H1 (cell line): ENCODE results near the gene FRMPD1. TPM values are rescaled to one million over a fixed set of nuclear protein-coding genes. Genes with fewer than 3 reads are reported as not detected.

Experiments
- CTCF ChIA-PET: fragments of 300-600 bp; sonication (Branson Sonifier 250); formaldehyde crosslinking; loops from one replicate; lab custom pipeline; 2021; ENCODE audit not compliant: partially characterized antibody; lab: Charles Lee
- POLR2A ChIA-PET: fragments of 300-600 bp; sonication (Branson Sonifier 250); formaldehyde crosslinking; loops from one replicate; lab custom pipeline; 2021; ENCODE audit warnings: inconsistent platforms; ENCODE audit not compliant: partially characterized antibody; lab: Charles Lee
- DNase-seq, 2 experiments: peaks; one replicate each; pipeline versions ENCODE4 v3.0.0 to v3.0.0-alpha.2; 2010 to 2022; ENCODE audit warnings: low spot score in 2 of 2, low read depth in 1 of 2, mixed read lengths in 1 of 2
- FAIRE-seq: peaks from 2 replicates; lab custom pipeline; 2011; peaks lifted over from hg19 to GRCh38; lab: Jason Lieb, UNC
- H2AFZ ChIP-seq: 2 replicates; pipeline ENCODE4 v1.8.1; 2012; ENCODE audit warnings: low read length, inconsistent platforms
- H2AK5ac ChIP-seq: 2 replicates; pipeline ENCODE4 v1.6.1; 2013; ENCODE audit warnings: low read depth, low read length
- H2BK120ac ChIP-seq: replicated peaks from 2 replicates; pipeline ENCODE3; 2013; ENCODE audit warnings: low read depth, low read length, inconsistent platforms
- H2BK12ac ChIP-seq: 2 replicates; pipeline ENCODE4 v1.6.1; 2013; ENCODE audit warnings: low read depth, low read length
- H2BK15ac ChIP-seq: 2 replicates; pipeline ENCODE4 v1.6.1; 2013; ENCODE audit warnings: low read length
- H2BK20ac ChIP-seq: 2 replicates; pipeline ENCODE4 v1.6.1; 2013; ENCODE audit warnings: low read length
- H2BK5ac ChIP-seq: 2 replicates; pipeline ENCODE4 v1.6.1; 2013; ENCODE audit warnings: low read depth, low read length
- H3K14ac ChIP-seq: 2 replicates; pipeline ENCODE4 v1.6.1; 2013; ENCODE audit warnings: inconsistent platforms; ENCODE audit not compliant: insufficient read length
- H3K18ac ChIP-seq: 2 replicates; pipeline ENCODE4 v1.6.1; 2013; ENCODE audit warnings: low read length; ENCODE audit errors: extremely low read depth
- H3K23ac ChIP-seq: 2 replicates; pipeline ENCODE4 v1.6.1; 2013; ENCODE audit warnings: inconsistent platforms; ENCODE audit not compliant: insufficient read length
- H3K23me2 ChIP-seq: 2 replicates; pipeline ENCODE4 v1.6.1; 2013; ENCODE audit warnings: low read depth, low read length
- H3K27ac ChIP-seq: 2 replicates; pipeline ENCODE4 v1.6.1; 2011; ENCODE audit warnings: low read depth, low read length, inconsistent platforms
- H3K27me3 ChIP-seq, 4 experiments: replicated peaks in 1 of 4; 1 replicate in 1 of 4; 2 replicates in 3 of 4; pipeline versions ENCODE4 v1.6.1 to v1.8.1; 2011 to 2013; ENCODE audit warnings: low read length in 3 of 4, mild to moderate bottlenecking in 3 of 4, inconsistent platforms in 2 of 4, mixed read lengths in 2 of 4, moderate library complexity in 1 of 4; ENCODE audit not compliant: control insufficient read depth in 3 of 4, insufficient read depth in 3 of 4; ENCODE audit errors: extremely low read depth in 1 of 4
- H3K36me3 ChIP-seq, 4 experiments: 2 replicates each; pipeline versions ENCODE4 v1.6.1 to v1.8.1; 2011 to 2013; ENCODE audit warnings: mild to moderate bottlenecking in 4 of 4, low read length in 3 of 4, moderate library complexity in 2 of 4, control low read depth in 1 of 4, inconsistent platforms in 1 of 4; ENCODE audit not compliant: insufficient read depth in 4 of 4, control insufficient read depth in 2 of 4
- H3K4ac ChIP-seq: replicated peaks from 2 replicates; pipeline ENCODE3; 2013; ENCODE audit warnings: low read length, low read depth, mixed read lengths, inconsistent platforms; ENCODE audit not compliant: insufficient read length
- H3K4me1 ChIP-seq, 4 experiments: replicated peaks in 1 of 4; 1 replicate in 1 of 4; 2 replicates in 3 of 4; pipeline versions ENCODE4 v1.6.1 to v1.8.1; 2011 to 2013; ENCODE audit warnings: low read length in 3 of 4, inconsistent platforms in 2 of 4, mixed read lengths in 1 of 4; ENCODE audit not compliant: insufficient read depth in 4 of 4, control insufficient read depth in 3 of 4
- H3K4me2 ChIP-seq, 2 experiments: 2 replicates each; pipeline versions ENCODE4 v1.6.1 to v1.8.1; 2011 to 2013; ENCODE audit warnings: low read depth in 2 of 2, low read length in 2 of 2, control low read depth in 1 of 2, inconsistent platforms in 1 of 2, mild to moderate bottlenecking in 1 of 2; ENCODE audit not compliant: insufficient read depth in 1 of 2
- H3K4me3 ChIP-seq, 4 experiments: fragments of 200-600, 300-600 bp in 1 of 4; sonication (generic), shearing (Covaris generic), sonication (Bioruptor Twin) in 1 of 4; 2 replicates each; pipeline versions ENCODE4 v1.5.1 to v1.8.1; 2011 to 2016; ENCODE audit warnings: low read length in 4 of 4, low read depth in 3 of 4, control low read depth in 2 of 4, inconsistent platforms in 2 of 4, mild to moderate bottlenecking in 2 of 4, mixed read lengths in 1 of 4, moderate library complexity in 1 of 4; ENCODE audit not compliant: insufficient read depth in 2 of 4; ENCODE audit errors: extremely low read depth in 1 of 4
- H3K56ac ChIP-seq: replicated peaks from 2 replicates; pipeline ENCODE3; 2013; ENCODE audit warnings: low read depth, mild to moderate bottlenecking, mixed read lengths, low read length, inconsistent platforms; ENCODE audit not compliant: insufficient read length
- H3K79me1 ChIP-seq: 2 replicates; pipeline ENCODE4 v1.6.1; 2013; ENCODE audit warnings: low read depth, low read length, control low read depth
- H3K79me2 ChIP-seq, 2 experiments: 2 replicates each; pipeline versions ENCODE4 v1.6.1 to v1.8.1; 2012 to 2013; ENCODE audit warnings: low read length in 2 of 2, mild to moderate bottlenecking in 2 of 2, inconsistent platforms in 1 of 2; ENCODE audit not compliant: insufficient read depth in 2 of 2, control insufficient read depth in 1 of 2
- H3K9ac ChIP-seq, 4 experiments: replicated peaks in 1 of 4; 1 replicate in 1 of 4; 2 replicates in 3 of 4; pipeline versions ENCODE4 v1.6.1 to v1.8.1; 2011 to 2013; ENCODE audit warnings: low read depth in 3 of 4, low read length in 3 of 4, control low read depth in 2 of 4, mild to moderate bottlenecking in 2 of 4, moderate library complexity in 2 of 4, inconsistent platforms in 1 of 4; ENCODE audit errors: extremely low read depth in 1 of 4
- H3K9me3 ChIP-seq, 2 experiments: 2 replicates each; pipeline versions ENCODE4 v1.6.1 to v1.8.1; 2012 to 2013; ENCODE audit warnings: mild to moderate bottlenecking in 2 of 2, moderate library complexity in 2 of 2, control low read depth in 1 of 2, inconsistent platforms in 1 of 2, low read depth in 1 of 2, low read length in 1 of 2, mixed read lengths in 1 of 2; ENCODE audit not compliant: insufficient read depth in 2 of 2
- H4K20me1 ChIP-seq, 2 experiments: replicated peaks in 1 of 2; 2 replicates each; pipeline versions ENCODE3 to v1.8.1; 2011 to 2013; ENCODE audit warnings: inconsistent platforms in 2 of 2, low read length in 2 of 2, mild to moderate bottlenecking in 1 of 2; ENCODE audit not compliant: insufficient read depth in 2 of 2, control insufficient read depth in 1 of 2
- H4K5ac ChIP-seq: 2 replicates; pipeline ENCODE4 v1.6.1; 2013; ENCODE audit warnings: low read length, low read depth, mixed read lengths, inconsistent platforms; ENCODE audit not compliant: insufficient read length
- H4K8ac ChIP-seq: 2 replicates; pipeline ENCODE4 v1.8.0; 2013; ENCODE audit warnings: mild to moderate bottlenecking, moderate library complexity, low read length, inconsistent platforms; ENCODE audit not compliant: insufficient read depth; ENCODE audit errors: extremely low read depth
- H4K91ac ChIP-seq: replicated peaks from 2 replicates; pipeline ENCODE3; 2013; ENCODE audit warnings: low read length, mixed read lengths, inconsistent platforms; ENCODE audit not compliant: insufficient read length
- ASH2L ChIP-seq: fragments of 200-600, 300-600 bp; sonication (generic); IDR thresholded peaks from one replicate; pipeline ENCODE4 v1.7.1; 2017; ENCODE audit warnings: low read length
- CEBPB ChIP-seq: IDR thresholded peaks from 2 replicates; pipeline ENCODE4 v1.6.1; 2012; ENCODE audit warnings: low read depth, low read length
- EZH2 ChIP-seq: fragments of 200-600 bp; sonication (generic); IDR thresholded peaks from 2 replicates; pipeline ENCODE4 v1.7.1; 2012; ENCODE audit warnings: low read depth, mild to moderate bottlenecking, moderate library complexity, low read length, inconsistent platforms; ENCODE audit not compliant: severe bottlenecking
- HDAC6 ChIP-seq: IDR thresholded peaks from one replicate; pipeline ENCODE4 v1.7.1; 2012; ENCODE audit warnings: low read depth, mild to moderate bottlenecking, inconsistent platforms, low read length, moderate library complexity
- JUND ChIP-seq: IDR thresholded peaks from 2 replicates; pipeline ENCODE4 v1.6.1; 2011; ENCODE audit warnings: mild to moderate bottlenecking, improper control_type of control experiment, low read length
- MAX ChIP-seq: IDR thresholded peaks from 2 replicates; pipeline ENCODE4 v1.6.1; 2012; ENCODE audit warnings: inconsistent platforms
- RFX5 ChIP-seq: IDR thresholded peaks from 2 replicates; pipeline ENCODE4 v1.6.1; 2011; ENCODE audit warnings: low read depth, low read length, improper control_type of control experiment, borderline replicate concordance
- SP1 ChIP-seq: IDR thresholded peaks from 2 replicates; pipeline ENCODE4 v1.6.1; 2011; ENCODE audit warnings: low read depth, low read length
- SP2 ChIP-seq: IDR thresholded peaks from 2 replicates; pipeline ENCODE4 v1.6.1; 2012; ENCODE audit warnings: mild to moderate bottlenecking, low read length, inconsistent platforms
- TCF12 ChIP-seq: IDR thresholded peaks from 2 replicates; pipeline ENCODE4 v1.6.1; 2011; ENCODE audit warnings: low read depth, mild to moderate bottlenecking, low read length
- TEAD4 ChIP-seq: IDR thresholded peaks from 2 replicates; pipeline ENCODE4 v1.6.1; 2012; ENCODE audit warnings: low read depth, low read length, inconsistent platforms, mixed read lengths
- WGBS, 2 experiments: shearing (Covaris generic) in 1 of 2; methylation state at CpG; one replicate each; pipeline versions ENCODE4 v1.1.6 to v1.1.7; 2013 to 2015; ENCODE audit warnings: low lambda C conversion rate in 2 of 2, mixed read lengths in 2 of 2, inconsistent platforms in 1 of 2, low coverage in 1 of 2, missing lambda C conversion rate in 1 of 2; ENCODE audit not compliant: insufficient replicate concordance in 2 of 2, insufficient coverage in 1 of 2, insufficient read length in 1 of 2; ENCODE audit errors: extremely low coverage in 1 of 2, missing lambda C conversion rate in 1 of 2; 5-methylcytosine and 5-hydroxymethylcytosine counted together
- polyA plus RNA-seq, 7 experiments: library from polyadenylated mRNA; depleted of rRNA in 3 of 7; stranded (reverse) in 5 of 7; unstranded in 2 of 7; fragments of >200 nt in 5 of 7; fragments of 200-250 nt in 2 of 7; gene quantifications; 1 replicate in 5 of 7; 2 replicates in 1 of 7; 4 replicates in 1 of 7; pipeline versions ENCODE4 v1.2.1 to v1.2.3, GENCODE V29; 2011 to 2013; ENCODE audit warnings: missing spikeins in 2 of 7, mixed read lengths in 2 of 7
- total RNA-seq: library from RNA; stranded (reverse); fragmentation: NEBNext Ultra II Directional; extraction: Animal tissue kit (Norgen Biotek cat#: 25700); gene quantifications from 2 replicates; pipeline ENCODE4 v1.2.1, GENCODE V29; 2021

Gene FRMPD1
- total and polyA plus RNA-seq, 2 of the 8 experiments (the other 6 are each of a cell fraction or from before 2014, with no cell fraction given) = 0.27 to 0.32 TPM

DNA sequence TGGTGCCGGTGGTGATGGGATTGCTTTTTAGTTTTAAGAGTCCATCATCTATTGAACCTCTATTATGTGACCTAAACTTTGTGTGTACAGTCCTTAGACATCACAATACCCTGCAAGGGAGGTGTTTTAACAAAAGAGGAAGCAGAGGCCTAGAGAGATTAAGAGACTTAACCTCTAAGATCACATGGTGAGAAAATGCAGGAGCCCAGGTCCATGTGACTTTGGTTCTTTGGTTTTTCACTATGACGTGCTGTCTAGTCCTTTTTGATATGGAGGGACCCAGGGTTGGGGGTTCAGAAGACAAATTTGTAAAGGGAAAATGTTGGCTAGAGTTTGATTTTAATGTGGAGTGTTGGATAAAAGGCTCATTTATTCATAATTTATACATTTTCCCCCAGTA is 68.8 kb downstream of the FRMPD1 start:
- Histone ChIP-seq H3K56ac (no peak overlapping the region), H3K23me2 (no peaks in the 10 kb centered on the region; the same call in 1 of the 2 replicates), H3K18ac (no peak overlapping the region), H2BK15ac (no peak overlapping the region), H3K23ac (no peak overlapping the region), H2BK5ac (no peak overlapping the region), H3K9me3 (no peaks in the 10 kb centered on the region), H2BK12ac (no peak overlapping the region), H3K9ac (no peak overlapping the region), H3K27ac (no peak overlapping the region), H3K4me1 (no peaks in the 10 kb centered on the region), H3K4me3 (no peak overlapping the region), H3K4ac (no peak overlapping the region), H2BK20ac (no peak overlapping the region), H2AFZ (no peak overlapping the region), H4K91ac (no peak overlapping the region), H3K79me2 (no peaks in the 10 kb centered on the region), H4K20me1 (no peaks in the 10 kb centered on the region), H3K79me1 (no peaks in the 10 kb centered on the region), H2BK120ac (no peak overlapping the region), H2AK5ac (no peak overlapping the region), H4K5ac (no peak overlapping the region), H3K27me3 (no peaks in the 10 kb centered on the region), H3K36me3 (no peaks in the 10 kb centered on the region), H4K8ac (no peak overlapping the region), H3K4me2 (no peak overlapping the region), H3K14ac (no peak overlapping the region)
- POLR2A ChIA-PET = no interaction called here
- CTCF ChIA-PET = no interaction called here
- DNase-seq (no peak), FAIRE-seq (no peak)
- WGBS, 2 experiments = 85% methylated on average over 2 of the region's 2 CpGs; no CpG with 5 or more reads in 1 of the 2 experiments
- no peak for TF ChIP-seq TEAD4
- TF ChIP-seq SP1 = no peak
- TF ChIP-seq ASH2L = no peak
- TF ChIP-seq TCF12 = no peak
- no peak for TF ChIP-seq RFX5
- no peak for TF ChIP-seq HDAC6
- no peak for TF ChIP-seq SP2
- TF ChIP-seq EZH2 = no peak
- no peak for TF ChIP-seq MAX
- TF ChIP-seq CEBPB = no peak
- TF ChIP-seq JUND = no peak
